Brain microvascular endothelial cell (primary cell): ENCODE measurements around the gene AGO3.

ENCODE experiments used
- DNase-seq: peaks from one replicate; pipeline ENCODE4 v3.0.0-alpha.2; 2020
- H3K27ac ChIP-seq: fragments of 250-450 bp; sonication (Bioruptor Pico); 2 replicates; pipeline ENCODE4 v1.5.1; 2020; ENCODE audit warnings: mild to moderate bottlenecking, moderate library complexity
- H3K27me3 ChIP-seq: fragments of 250-450 bp; sonication (Bioruptor Pico); replicated peaks from 2 replicates; pipeline ENCODE4 v1.5.1; 2020; ENCODE audit warnings: mild to moderate bottlenecking
- H3K36me3 ChIP-seq: fragments of 250-450 bp; sonication (Bioruptor Pico); replicated peaks from 2 replicates; pipeline ENCODE4 v1.5.1; 2020; ENCODE audit warnings: mild to moderate bottlenecking
- H3K4me3 ChIP-seq: 2 replicates; pipeline ENCODE4 v1.5.1; 2011; ENCODE audit warnings: low read depth, mild to moderate bottlenecking, control low read depth, low read length, moderate library complexity
- CTCF ChIP-seq: IDR thresholded peaks from 2 replicates; pipeline ENCODE4 v1.5.1; 2011; ENCODE audit warnings: low read depth, mild to moderate bottlenecking, moderate library complexity, low read length, control low read depth, inconsistent platforms; ENCODE audit errors: missing control alignments
- in situ Hi-C: cut with HindIII; loops from 2 replicates; pipeline ENCODE4 v1.10.0; 2017; ENCODE audit warnings: low sequenced_read_pairs, low pct_ligation_motif_present

The AGO3 gene

GRCh38 chr1:36111151-36111550 is 180.2 kb downstream of the AGO3 start:
- no peak overlapping the region for H3K4me3 ChIP-seq
- DNase-seq, result no peak
- H3K36me3 ChIP-seq, result no peaks in the 10 kb centered on the region
- no peak for TF ChIP-seq CTCF
- H3K27me3 ChIP-seq, result no peaks in the 10 kb centered on the region
- in situ Hi-C loops, result no loop called here
- no peak overlapping the region for H3K27ac ChIP-seq

DNA sequence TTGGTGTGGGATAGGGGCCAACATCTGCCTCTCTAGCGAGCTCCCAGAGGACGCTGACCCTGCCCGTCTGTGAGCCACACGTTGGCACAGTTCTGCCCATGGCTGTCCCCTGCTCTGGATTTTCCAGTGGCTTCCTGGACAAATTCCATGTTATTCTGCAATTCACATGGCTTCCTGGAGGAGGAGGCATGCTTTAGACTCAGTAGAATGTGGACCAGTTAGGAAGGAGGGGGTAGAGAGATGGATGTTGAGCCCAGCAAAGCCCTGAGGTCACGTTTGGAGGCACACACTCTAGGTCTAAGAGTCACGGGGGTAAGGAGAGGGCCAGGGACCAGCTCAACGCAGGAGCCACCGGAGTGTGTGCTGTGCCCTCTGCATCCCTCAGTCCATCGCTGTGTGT is 181.9 kb downstream of the AGO3 start:
- no peak for TF ChIP-seq CTCF
- no peak for DNase-seq
- Histone ChIP-seq H3K4me3 (no peak overlapping the region), H3K36me3 (no peaks in the 10 kb centered on the region), H3K27ac (no peak overlapping the region), H3K27me3 (no peaks in the 10 kb centered on the region)
- in situ Hi-C loops, result no loop called here

DNA sequence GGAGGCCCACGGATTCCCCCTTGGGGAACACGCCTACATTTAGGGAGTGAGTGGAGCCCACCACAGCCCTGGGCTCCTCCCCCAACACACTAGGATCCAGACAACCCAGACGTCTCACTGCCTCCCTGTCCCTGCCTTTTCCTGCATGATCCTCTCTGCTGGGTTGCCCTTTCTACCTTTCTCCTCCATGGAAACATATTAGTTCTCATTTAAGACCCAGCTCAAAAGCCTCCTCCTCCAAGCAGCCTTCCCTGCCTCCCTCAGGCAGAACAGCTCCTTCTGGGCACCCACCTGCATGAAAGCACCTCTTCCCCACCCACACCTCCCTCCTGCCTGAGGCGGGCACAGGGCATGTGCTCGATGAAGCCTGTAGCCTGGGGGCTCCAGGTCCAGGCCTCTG is 183.5 kb downstream of the AGO3 start:
- H3K4me3 ChIP-seq, result no peak overlapping the region
- H3K27ac ChIP-seq, result no peak overlapping the region

DNA sequence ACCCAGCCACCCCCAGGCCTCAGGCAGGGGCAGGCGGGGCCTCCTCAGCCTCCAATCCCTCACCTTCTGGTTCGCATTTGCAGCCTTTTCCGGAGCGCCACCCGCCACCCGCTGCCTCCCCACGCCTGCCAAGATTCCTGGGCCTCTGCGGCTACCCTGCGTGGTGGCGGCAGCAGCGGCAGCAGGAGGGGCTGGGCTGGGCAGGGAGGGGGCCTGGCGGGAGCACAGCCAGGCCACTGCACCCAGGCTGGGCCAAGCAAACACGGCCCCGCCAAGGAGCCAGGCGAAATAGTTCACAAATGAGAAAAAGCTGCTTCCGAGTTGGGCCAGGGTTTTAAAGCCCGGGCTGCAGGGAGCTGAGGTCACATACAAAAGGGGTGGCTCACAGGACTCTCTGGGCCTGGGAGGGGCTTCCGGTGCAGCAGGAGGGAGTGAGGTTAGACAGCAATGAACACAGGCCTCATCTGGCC is 184.3 kb downstream of the AGO3 start:
- H3K27me3 ChIP-seq, result no peaks in the 10 kb centered on the region
- H3K4me3 ChIP-seq, result no peak overlapping the region
- in situ Hi-C loops, result no loop called here
- peak; percentile 50 for DNase-seq
- H3K27ac ChIP-seq, result peak overlapping the region; percentile 54
- H3K36me3 ChIP-seq, result no peaks in the 10 kb centered on the region
- TF ChIP-seq CTCF, result no peak

More for the DNA sequence above, 183.5 kb downstream of the AGO3 start:
- H3K27me3 ChIP-seq, result no peaks in the 10 kb centered on the region
- TF ChIP-seq CTCF, result no peak
- in situ Hi-C loops, result no loop called here
- H3K36me3 ChIP-seq, result no peaks in the 10 kb centered on the region
- DNase-seq, result no peak

DNA sequence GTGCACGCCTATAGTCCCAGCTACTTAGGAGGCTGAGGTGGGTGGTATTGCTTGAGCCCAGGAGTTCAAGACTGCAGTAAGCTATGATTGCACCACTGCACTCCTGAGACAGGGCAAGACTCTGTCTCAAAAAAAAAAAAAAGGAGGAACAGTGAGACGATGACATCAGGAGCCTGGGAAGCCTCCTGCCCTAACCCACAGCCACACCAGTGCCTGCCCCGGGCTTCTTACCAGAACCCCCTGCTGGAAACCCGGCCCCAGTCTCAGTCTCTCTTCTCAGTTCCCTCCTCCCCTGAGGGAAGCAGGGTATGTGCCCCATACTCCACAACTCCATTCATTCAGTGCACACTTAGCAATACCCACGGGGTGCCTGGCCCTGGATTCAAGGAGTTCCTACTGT is 185.0 kb downstream of the AGO3 start:
- Histone ChIP-seq H3K4me3 (no peak overlapping the region), H3K36me3 (no peaks in the 10 kb centered on the region), H3K27me3 (no peaks in the 10 kb centered on the region), H3K27ac (peak overlapping the region; percentile 54)
- no peak for TF ChIP-seq CTCF
- in situ Hi-C loops, result no loop called here
- peak; percentile 19 for DNase-seq

DNA sequence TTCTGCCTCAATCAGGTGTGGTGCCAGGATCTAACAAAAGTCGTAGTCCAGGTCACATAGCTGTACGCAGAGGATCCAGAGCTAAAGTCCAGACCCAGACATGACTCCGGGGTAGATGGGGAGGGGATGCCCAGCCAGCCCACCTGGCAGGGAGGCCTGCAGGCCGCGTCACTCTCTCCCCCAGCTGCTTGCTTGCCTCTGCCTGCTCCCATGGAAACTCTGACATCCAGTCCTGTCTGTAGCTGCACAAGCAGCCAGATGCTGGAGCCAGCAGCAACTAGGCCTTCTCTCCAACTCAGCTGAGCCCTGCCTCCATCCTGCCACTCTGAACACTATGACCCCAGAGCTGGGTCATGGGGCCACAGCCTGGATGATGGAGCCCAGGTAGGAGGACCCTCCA is 186.0 kb downstream of the AGO3 start:
- Histone ChIP-seq H3K27ac (no peak overlapping the region), H3K4me3 (no peak overlapping the region), H3K27me3 (no peaks in the 10 kb centered on the region), H3K36me3 (no peaks in the 10 kb centered on the region)
- TF ChIP-seq CTCF, result no peak
- DNase-seq, result no peak
- in situ Hi-C loops, result no loop called here
